IMR-90 (cell line): Measurements from ENCODE around the gene ITSN1. TPM values are rescaled to one million over a fixed set of nuclear protein-coding genes. Genes with fewer than 3 reads are reported as not detected.

Source experiments
- ATAC-seq: fragments of 200-7000 bp; cut with Tn5 transposase; 2 replicates; pipeline ENCODE4 v1.9.1; 2020; ENCODE audit warnings: low read depth, mild to moderate bottlenecking, moderate library complexity
- BruUV-seq: library from RNA; stranded (reverse); fragments of 400-500 nt; replicated peaks from 2 replicates; lab custom pipeline; 2021; lab: Mats Ljungman, UMichigan
- CTCF ChIA-PET: fragments of 300-600 bp; formaldehyde crosslinking; extraction: SDS; loops from one replicate; lab custom pipeline; 2021; ENCODE audit warnings: antibody characterized with exemption; lab: Yijun Ruan, JAX
- POLR2A ChIA-PET: fragments of 300-600 bp; sonication (Branson Sonifier 250); formaldehyde crosslinking; loops from one replicate; lab custom pipeline; 2022; ENCODE audit warnings: antibody characterized with exemption; ENCODE audit not compliant: unreplicated experiment; lab: Charles Lee
- DNase-seq: peaks from one replicate; pipeline ENCODE4 v3.0.0; 2013
- H2AFZ ChIP-seq: replicated peaks from 2 replicates; pipeline ENCODE3; 2013; ENCODE audit warnings: low read length, mild to moderate bottlenecking; ENCODE audit not compliant: poor library complexity
- H2AK5ac ChIP-seq: 2 replicates; pipeline ENCODE4 v1.6.1; 2013; ENCODE audit warnings: low read depth, low read length, inconsistent platforms
- H2AK9ac ChIP-seq: replicated peaks from 2 replicates; pipeline ENCODE3; 2013; ENCODE audit warnings: mild to moderate bottlenecking, low read depth, low read length, moderate library complexity; ENCODE audit not compliant: poor library complexity
- H2BK120ac ChIP-seq: 2 replicates; pipeline ENCODE4 v1.6.1; 2013; ENCODE audit warnings: low read depth, low read length, inconsistent platforms
- H2BK15ac ChIP-seq: 3 replicates; pipeline ENCODE4 v1.6.1; 2013; ENCODE audit warnings: low read depth, low read length, inconsistent platforms
- H2BK20ac ChIP-seq: 2 replicates; pipeline ENCODE4 v1.6.1; 2013; ENCODE audit warnings: low read depth, mild to moderate bottlenecking, inconsistent platforms, low read length, moderate library complexity
- H2BK5ac ChIP-seq: 2 replicates; pipeline ENCODE4 v1.6.1; 2013; ENCODE audit warnings: mild to moderate bottlenecking, low read depth, low read length, inconsistent platforms; ENCODE audit not compliant: poor library complexity, severe bottlenecking
- H3K14ac ChIP-seq: replicated peaks from 2 replicates; pipeline ENCODE4 v1.6.1; 2013; ENCODE audit warnings: low read depth, low read length, inconsistent platforms
- H3K18ac ChIP-seq: 2 replicates; pipeline ENCODE4 v1.6.1; 2013; ENCODE audit warnings: low read depth, low read length, control low read depth
- H3K23ac ChIP-seq: 2 replicates; pipeline ENCODE4 v1.6.1; 2013; ENCODE audit warnings: low read depth, low read length, inconsistent platforms
- H3K27ac ChIP-seq: 2 replicates; pipeline ENCODE4 v1.5.1; 2013; ENCODE audit warnings: mild to moderate bottlenecking, control low read depth, low read length; ENCODE audit not compliant: insufficient read depth
- H3K27me3 ChIP-seq: 2 replicates; pipeline ENCODE4 v1.6.1; 2013; ENCODE audit warnings: low read length; ENCODE audit not compliant: control insufficient read depth, insufficient read depth
- H3K36me3 ChIP-seq: 2 replicates; pipeline ENCODE4 v1.6.1; 2013; ENCODE audit warnings: low read length, mixed read lengths; ENCODE audit not compliant: control insufficient read depth, insufficient read depth
- H3K4ac ChIP-seq: 2 replicates; pipeline ENCODE4 v1.6.1; 2013; ENCODE audit warnings: low read depth, low read length, inconsistent platforms
- H3K4me1 ChIP-seq: 2 replicates; pipeline ENCODE4 v1.6.1; 2013; ENCODE audit warnings: low read length, mixed read lengths; ENCODE audit not compliant: control insufficient read depth, insufficient read depth
- H3K4me2 ChIP-seq: 2 replicates; pipeline ENCODE4 v1.6.1; 2013; ENCODE audit warnings: low read depth, mild to moderate bottlenecking, control low read depth, low read length, moderate library complexity
- H3K4me3 ChIP-seq: 2 replicates; pipeline ENCODE4 v1.5.1; 2013; ENCODE audit warnings: low read depth, mild to moderate bottlenecking, control low read depth, low read length, moderate library complexity; ENCODE audit not compliant: insufficient read depth
- H3K56ac ChIP-seq: 2 replicates; pipeline ENCODE4 v1.6.1; 2013; ENCODE audit warnings: low read length, inconsistent platforms; ENCODE audit not compliant: insufficient read depth; ENCODE audit errors: extremely low read depth
- H3K79me1 ChIP-seq, 2 experiments: 2 replicates each; pipeline ENCODE4 v1.6.1; 2013; ENCODE audit warnings: low read length in 2 of 2, inconsistent platforms in 1 of 2, low read depth in 1 of 2
- H3K9ac ChIP-seq: 2 replicates; pipeline ENCODE4 v1.6.1; 2013; ENCODE audit warnings: low read depth, low read length, control low read depth
- H3K9me1 ChIP-seq: 2 replicates; pipeline ENCODE4 v1.6.1; 2013; ENCODE audit warnings: low read length, inconsistent platforms; ENCODE audit not compliant: insufficient read depth
- H3K9me3 ChIP-seq: 2 replicates; pipeline ENCODE4 v1.6.1; 2013; ENCODE audit warnings: low read length; ENCODE audit not compliant: control insufficient read depth, insufficient read depth
- H4K20me1 ChIP-seq: 2 replicates; pipeline ENCODE4 v1.6.1; 2013; ENCODE audit warnings: low read length, inconsistent platforms; ENCODE audit not compliant: insufficient read depth
- H4K5ac ChIP-seq: 2 replicates; pipeline ENCODE4 v1.6.1; 2013; ENCODE audit warnings: mild to moderate bottlenecking, low read depth, low read length, control low read depth
- H4K8ac ChIP-seq, 2 experiments: 2 replicates each; pipeline ENCODE4 v1.6.1; 2013; ENCODE audit warnings: low read depth in 2 of 2, low read length in 2 of 2, control low read depth in 1 of 2, inconsistent platforms in 1 of 2
- H4K91ac ChIP-seq: 2 replicates; pipeline ENCODE4 v1.6.1; 2013; ENCODE audit warnings: low read depth, low read length, inconsistent platforms; ENCODE audit not compliant: insufficient read depth
- CHD1 ChIP-seq: IDR thresholded peaks from 2 replicates; pipeline ENCODE4 v1.6.1; 2012; ENCODE audit warnings: low read depth, low read length, improper control_type of control experiment
- MAFK ChIP-seq: IDR thresholded peaks from 2 replicates; pipeline ENCODE4 v1.6.1; 2012; ENCODE audit warnings: low read depth, low read length, improper control_type of control experiment
- MXI1 ChIP-seq: IDR thresholded peaks from 2 replicates; pipeline ENCODE4 v1.6.1; 2012; ENCODE audit warnings: low read depth, mild to moderate bottlenecking, low read length, moderate library complexity, borderline replicate concordance
- POLR2A ChIP-seq: IDR thresholded peaks from 2 replicates; pipeline ENCODE4 v1.6.1; 2012; ENCODE audit warnings: mild to moderate bottlenecking, low read depth, low read length
- RAD21 ChIP-seq: IDR thresholded peaks from 2 replicates; pipeline ENCODE4 v1.6.1; 2012; ENCODE audit warnings: low read length, improper control_type of control experiment
- RFX5 ChIP-seq: IDR thresholded peaks from 2 replicates; pipeline ENCODE4 v1.8.0; 2012; ENCODE audit warnings: low read depth, mild to moderate bottlenecking, low read length, moderate library complexity
- WGBS, 2 experiments: methylation state at CpG; one replicate each; pipeline versions ENCODE4 v1.1.5 to v1.1.7; 2013; ENCODE audit warnings: missing lambda C conversion rate in 2 of 2; ENCODE audit not compliant: insufficient read length in 1 of 2; ENCODE audit errors: extremely low coverage in 2 of 2; 5-methylcytosine and 5-hydroxymethylcytosine counted together
- dilution Hi-C: fragments of 300-500 bp; cut with HindIII; formaldehyde crosslinking; loops from one replicate; pipeline ENCODE4 v1.14.3; 2018; ENCODE audit warnings: low sequenced_read_pairs; ENCODE audit not compliant: unreplicated experiment
- in situ Hi-C: fragments of 300-500 bp; cut with MboI; formaldehyde crosslinking; loops from 3 replicates; pipeline ENCODE4 v1.14.3; 2019; ENCODE audit warnings: low sequenced_read_pairs, inconsistent platforms, mixed read lengths
- intact Hi-C: fragments of 100-400 bp; cut with micrococcal nuclease; formaldehyde crosslinking; loops from 2 replicates; pipeline ENCODE4 v1.10.0; 2022
- polyA plus RNA-seq, 3 experiments: library from polyadenylated mRNA; depleted of rRNA; stranded (reverse); fragments of >200 nt; gene quantifications; 2 replicates each; pipeline ENCODE4 v1.2.3, GENCODE V29; 2012; ENCODE audit warnings: low replicate concordance in 1 of 3
- total RNA-seq: library from RNA; depleted of rRNA; stranded (reverse); fragments of >200 nt; gene quantifications from 2 replicates; pipeline ENCODE4 v1.2.3, GENCODE V29; 2012

Gene ITSN1
- total and polyA plus RNA-seq, 2 of the 4 experiments (the other 2 are of a cell fraction) = 45.4 to 62.0 TPM

GRCh38 chr21:33698087-33698860 is 56.0 kb downstream of the ITSN1 start:
- no CpG with 5 or more reads among the region's 3 CpGs for WGBS, 2 experiments
- Histone ChIP-seq H3K9ac (no peak overlapping the region), H2BK5ac (no peak overlapping the region), H2AK9ac (no peak overlapping the region), H2AK5ac (no peak overlapping the region), H3K23ac (peak overlapping the region; percentile 48; the same call in 1 of the 2 replicates), H3K27ac (no peak overlapping the region), H4K8ac (no peak overlapping the region), H2BK15ac (no peak overlapping the region), H3K14ac (no peak overlapping the region), H3K4me3 (no peak overlapping the region), H3K9me3 (no peaks in the 10 kb centered on the region), H3K4ac (no peak overlapping the region), H3K56ac (no peak overlapping the region), H3K27me3 (no peaks in the 10 kb centered on the region), H3K79me1 (peaks cover 21 to 63% of the 10 kb centered on the region in 2 experiments), H4K5ac (no peak overlapping the region), H4K20me1 (peaks cover 32% of the 10 kb centered on the region; the same call in 1 of the 2 replicates), H2BK120ac (no peak overlapping the region), H2AFZ (no peak overlapping the region), H3K9me1 (peaks cover 5% of the 10 kb centered on the region), H4K91ac (no peak overlapping the region), H3K18ac (no peak overlapping the region), H3K36me3 (no peaks in the 10 kb centered on the region), H3K4me2 (no peak overlapping the region), H2BK20ac (no peak overlapping the region), H3K4me1 (no peaks in the 10 kb centered on the region; the same call in none of the 2 replicates)
- intact Hi-C loops (no loop called here), in situ Hi-C loops (no loop called here), dilution Hi-C loops (no loop called here)
- ATAC-seq (no peak), DNase-seq (no peak)
- CTCF ChIA-PET = no interaction called here
- POLR2A ChIA-PET = no interaction called here
- TF ChIP-seq POLR2A (no peak), RFX5 (no peak), CHD1 (no peak), RAD21 (no peak), MXI1 (no peak), MAFK (no peak)
- no TSS peak for BruUV-seq
